ENCODE data around the gene HNRNPA0. TPM values are rescaled to one million over a fixed set of nuclear protein-coding genes. Genes with fewer than 3 reads are reported as not detected.

Gene HNRNPA0
- total and polyA plus RNA-seq, 2 of the 8 experiments (the other 6 are each of a cell fraction or from before 2014, with no cell fraction given): 22.0 to 71.3 TPM

Other genes with a start within 250 kb of the HNRNPA0 start
- gene KLHL3, start 18.3 kb downstream of the HNRNPA0 start, total RNA-seq (2021; fragmentation: NEBNext Ultra II Directional; extraction: Animal tissue kit (Norgen Biotek cat#: 25700)): 10.5 and 13.7 TPM in 2 replicates
- 6.0 and 7.4 TPM in 2 replicates for gene KLHL3, start 18.3 kb downstream of the HNRNPA0 start, polyA plus RNA-seq (2011; rRNA removed)
- gene MYOT, start 113.5 kb upstream of the HNRNPA0 start, total RNA-seq (2021; fragmentation: NEBNext Ultra II Directional; extraction: Animal tissue kit (Norgen Biotek cat#: 25700)): not detected in 2 replicates
- gene MYOT, start 113.5 kb upstream of the HNRNPA0 start, polyA plus RNA-seq (2011; rRNA removed): not detected in 2 replicates
- not detected in 2 replicates for gene PKD2L2, start 135.1 kb upstream of the HNRNPA0 start, total RNA-seq (2021; fragmentation: NEBNext Ultra II Directional; extraction: Animal tissue kit (Norgen Biotek cat#: 25700))
- not detected in 2 replicates for gene PKD2L2, start 135.1 kb upstream of the HNRNPA0 start, polyA plus RNA-seq (2011; rRNA removed)

Measured in H1 (cell line).